NB4 (cell line): ENCODE data around the gene SMYD1.

Source experiments
- MYC ChIP-seq: IDR thresholded peaks from 2 replicates; pipeline ENCODE4 v1.6.1; 2011; ENCODE audit warnings: low read depth, low read length
- TF ChIP-seq, protein P1 (sequence below): IDR thresholded peaks from 2 replicates; pipeline ENCODE4 v1.6.1; 2011; ENCODE audit warnings: low read depth, low read length
- TF ChIP-seq, protein P2 (sequence below): IDR thresholded peaks from one replicate; pipeline ENCODE4 v1.5.1; 2012; ENCODE audit warnings: low read depth, low read length

DNA sequence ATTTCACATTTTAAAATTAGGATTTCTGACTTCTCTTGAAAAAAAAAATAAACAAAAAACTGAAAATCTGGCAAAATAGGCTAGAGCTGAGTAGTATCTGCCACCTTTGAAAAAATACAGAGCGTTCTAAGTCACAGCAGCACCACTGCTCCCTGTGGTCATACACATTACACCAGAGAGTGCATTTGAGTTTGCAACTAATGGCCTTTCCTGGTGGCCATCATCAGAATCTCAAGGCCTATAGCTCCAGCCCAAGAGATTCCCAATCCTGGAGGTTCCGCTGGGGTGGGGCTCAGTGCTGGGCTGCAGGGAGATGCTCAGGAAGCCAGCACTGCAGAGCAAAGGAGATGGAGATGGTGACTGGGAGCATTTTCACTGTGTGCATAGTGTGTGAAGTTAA is 17.5 kb downstream of the SMYD1 start:
- TF ChIP-seq, protein P1, sequence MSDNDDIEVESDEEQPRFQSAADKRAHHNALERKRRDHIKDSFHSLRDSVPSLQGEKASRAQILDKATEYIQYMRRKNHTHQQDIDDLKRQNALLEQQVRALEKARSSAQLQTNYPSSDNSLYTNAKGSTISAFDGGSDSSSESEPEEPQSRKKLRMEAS = no peak
- TF ChIP-seq, protein P2, sequence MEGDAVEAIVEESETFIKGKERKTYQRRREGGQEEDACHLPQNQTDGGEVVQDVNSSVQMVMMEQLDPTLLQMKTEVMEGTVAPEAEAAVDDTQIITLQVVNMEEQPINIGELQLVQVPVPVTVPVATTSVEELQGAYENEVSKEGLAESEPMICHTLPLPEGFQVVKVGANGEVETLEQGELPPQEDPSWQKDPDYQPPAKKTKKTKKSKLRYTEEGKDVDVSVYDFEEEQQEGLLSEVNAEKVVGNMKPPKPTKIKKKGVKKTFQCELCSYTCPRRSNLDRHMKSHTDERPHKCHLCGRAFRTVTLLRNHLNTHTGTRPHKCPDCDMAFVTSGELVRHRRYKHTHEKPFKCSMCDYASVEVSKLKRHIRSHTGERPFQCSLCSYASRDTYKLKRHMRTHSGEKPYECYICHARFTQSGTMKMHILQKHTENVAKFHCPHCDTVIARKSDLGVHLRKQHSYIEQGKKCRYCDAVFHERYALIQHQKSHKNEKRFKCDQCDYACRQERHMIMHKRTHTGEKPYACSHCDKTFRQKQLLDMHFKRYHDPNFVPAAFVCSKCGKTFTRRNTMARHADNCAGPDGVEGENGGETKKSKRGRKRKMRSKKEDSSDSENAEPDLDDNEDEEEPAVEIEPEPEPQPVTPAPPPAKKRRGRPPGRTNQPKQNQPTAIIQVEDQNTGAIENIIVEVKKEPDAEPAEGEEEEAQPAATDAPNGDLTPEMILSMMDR = no peak
- TF ChIP-seq MYC = no peak
